DND-41 (cell line): ENCODE data around the gene NR5A2.

Source experiments
- EZH2 ChIP-seq: IDR thresholded peaks from 3 replicates; pipeline ENCODE4 v1.6.1; 2012; ENCODE audit warnings: borderline replicate concordance, low read depth, mild to moderate bottlenecking, moderate library complexity, low read length, inconsistent platforms; ENCODE audit not compliant: severe bottlenecking
- TF ChIP-seq, protein P1 (sequence below): IDR thresholded peaks from 2 replicates; pipeline ENCODE4 v1.5.1; 2012; ENCODE audit warnings: borderline replicate concordance, low read length, moderate library complexity, mild to moderate bottlenecking; ENCODE audit not compliant: poor library complexity, severe bottlenecking; ENCODE audit errors: extremely low read depth

DNA sequence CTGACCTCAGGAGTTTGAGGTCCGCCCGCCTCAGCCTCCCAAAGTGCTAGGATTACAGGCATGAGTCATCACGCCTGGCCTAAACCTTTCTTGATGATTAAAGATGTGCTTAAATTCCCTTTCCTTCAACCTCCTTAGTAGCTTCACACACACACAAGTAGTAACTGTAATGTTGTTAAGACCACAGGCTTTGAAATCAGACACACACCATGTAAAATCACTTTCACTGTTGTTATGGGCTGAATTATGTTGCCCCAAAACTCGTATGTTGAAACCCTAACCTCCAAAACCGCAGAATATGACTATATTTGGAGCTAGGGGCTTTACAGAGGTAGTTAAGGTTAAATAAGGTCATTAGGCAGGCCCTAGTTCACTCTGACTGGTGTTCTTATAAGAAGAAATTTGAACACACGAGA is 180.2 kb downstream of the NR5A2 start:
- TF ChIP-seq, protein P1, sequence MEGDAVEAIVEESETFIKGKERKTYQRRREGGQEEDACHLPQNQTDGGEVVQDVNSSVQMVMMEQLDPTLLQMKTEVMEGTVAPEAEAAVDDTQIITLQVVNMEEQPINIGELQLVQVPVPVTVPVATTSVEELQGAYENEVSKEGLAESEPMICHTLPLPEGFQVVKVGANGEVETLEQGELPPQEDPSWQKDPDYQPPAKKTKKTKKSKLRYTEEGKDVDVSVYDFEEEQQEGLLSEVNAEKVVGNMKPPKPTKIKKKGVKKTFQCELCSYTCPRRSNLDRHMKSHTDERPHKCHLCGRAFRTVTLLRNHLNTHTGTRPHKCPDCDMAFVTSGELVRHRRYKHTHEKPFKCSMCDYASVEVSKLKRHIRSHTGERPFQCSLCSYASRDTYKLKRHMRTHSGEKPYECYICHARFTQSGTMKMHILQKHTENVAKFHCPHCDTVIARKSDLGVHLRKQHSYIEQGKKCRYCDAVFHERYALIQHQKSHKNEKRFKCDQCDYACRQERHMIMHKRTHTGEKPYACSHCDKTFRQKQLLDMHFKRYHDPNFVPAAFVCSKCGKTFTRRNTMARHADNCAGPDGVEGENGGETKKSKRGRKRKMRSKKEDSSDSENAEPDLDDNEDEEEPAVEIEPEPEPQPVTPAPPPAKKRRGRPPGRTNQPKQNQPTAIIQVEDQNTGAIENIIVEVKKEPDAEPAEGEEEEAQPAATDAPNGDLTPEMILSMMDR: no peak
- no peak for TF ChIP-seq EZH2
